ENCODE measurements around the gene RABGEF1.

- no peak for TF ChIP-seq EZH2 (IDR thresholded peaks at IDR 0.05; ENCODE audit: borderline replicate concordance, low read depth, low read length, severe bottlenecking)
- TF ChIP-seq CTCF (IDR thresholded peaks at IDR 0.05; ENCODE audit: borderline replicate concordance, extremely low read depth, low read length, poor library complexity, severe bottlenecking) = no peak
Observed at GRCh38 chr7:66800591-66800990, 60.1 kb downstream of the RABGEF1 start.
